ENCODE data around the gene PSEN2. TPM values are rescaled to one million over a fixed set of nuclear protein-coding genes. Genes with fewer than 3 reads are reported as not detected.

The PSEN2 gene
- total and polyA plus RNA-seq, 9 of the 15 experiments (the other 6 are each of a cell fraction or from before 2014, with no cell fraction given): 2.3 to 21.5 (median 13.7) TPM

DNA sequence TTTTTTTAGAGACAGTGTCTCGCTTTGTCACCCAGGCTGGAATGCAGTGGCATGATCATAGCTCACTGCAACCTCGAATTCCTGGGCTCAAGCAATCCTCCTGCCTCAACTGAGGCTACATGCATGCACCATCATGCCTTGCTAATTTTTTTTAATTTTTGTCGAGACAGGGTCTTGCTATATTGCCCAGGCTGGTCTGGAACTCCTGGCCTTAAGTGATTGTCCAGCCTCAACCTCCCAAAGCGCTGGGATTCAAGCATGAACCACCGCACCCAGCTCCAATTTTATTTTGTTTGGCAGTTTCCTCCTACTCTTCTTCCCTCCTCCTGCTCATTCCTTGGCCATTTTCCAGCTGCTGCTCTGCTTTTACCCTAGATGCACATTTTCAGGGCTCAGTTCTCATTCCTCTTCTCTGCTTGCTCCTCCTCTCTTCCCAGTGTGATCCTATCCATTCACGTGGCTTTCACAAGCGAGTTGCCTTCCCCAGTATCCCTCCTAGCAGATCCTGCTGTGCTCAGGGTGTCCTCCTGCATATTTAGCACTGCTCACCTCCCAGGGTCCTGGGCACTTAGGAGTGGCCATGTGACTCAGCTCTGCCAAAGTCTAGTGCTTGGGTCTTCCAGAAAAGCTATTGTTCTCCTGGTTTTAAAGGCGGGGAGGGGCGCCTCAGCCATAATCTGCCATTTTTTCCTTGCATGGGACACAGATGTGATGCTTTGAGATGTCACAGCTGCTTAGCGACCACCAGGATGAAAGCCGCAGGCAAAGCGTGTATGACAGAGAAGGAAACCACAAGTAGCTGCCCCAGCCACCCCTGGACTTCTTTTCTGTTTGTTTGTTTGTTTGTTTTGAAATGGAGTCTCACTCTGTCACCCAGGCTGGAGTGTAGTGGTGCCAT is 33.7 kb downstream of the PSEN2 start (continued):
- TF ChIP-seq, protein P1, sequence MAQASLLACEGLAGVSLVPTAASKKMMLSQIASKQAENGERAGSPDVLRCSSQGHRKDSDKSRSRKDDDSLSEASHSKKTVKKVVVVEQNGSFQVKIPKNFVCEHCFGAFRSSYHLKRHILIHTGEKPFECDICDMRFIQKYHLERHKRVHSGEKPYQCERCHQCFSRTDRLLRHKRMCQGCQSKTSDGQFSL (CRISPR knock-in tag; IDR thresholded peaks at IDR 0.05): no peak
- TF ChIP-seq, protein P1 (tag; IDR thresholded peaks at IDR 0.05): no peak
- TF ChIP-seq DDX20 (tag; IDR thresholded peaks at IDR 0.05; ENCODE audit: low read depth): no peak
- TF ChIP-seq ZNF121 (CRISPR knock-in tag; conservative IDR thresholded peaks at IDR 0.05): peak; percentile 52

DNA sequence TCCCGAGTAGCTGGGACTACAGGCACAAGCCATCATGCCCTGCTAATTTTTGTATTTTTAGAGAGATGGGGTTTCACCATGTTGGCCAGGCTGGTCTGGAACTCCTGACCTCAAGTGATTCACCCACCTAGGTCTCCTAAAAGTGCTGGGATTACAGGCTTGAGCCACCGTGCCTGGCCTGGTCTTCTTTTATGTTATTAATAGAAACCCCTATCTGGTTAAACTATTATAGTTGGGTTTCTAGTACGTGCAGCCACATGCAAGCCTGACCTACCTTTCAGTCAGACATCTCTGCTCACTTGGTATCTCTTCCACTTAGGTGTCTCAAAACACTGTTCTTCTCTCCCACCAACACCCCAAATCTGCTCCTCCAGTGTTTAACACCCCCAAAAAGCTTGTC is 34.4 kb downstream of the PSEN2 start:
- intact Hi-C loops (cut with micrococcal nuclease): no loop called here
- Histone ChIP-seq H3K9ac (ENCODE audit: insufficient read depth in 1 of 2, low read depth in 2 of 2, low read length in 2 of 2) (no peak overlapping the region), H3K4me1 (replicated peaks in 1 of 2; ENCODE audit: control insufficient read depth in 2 of 2, insufficient read depth in 2 of 2, low read length in 2 of 2) (no peaks in the 10 kb centered on the region), H3K27me3 (ENCODE audit: control insufficient read depth in 2 of 2, insufficient read depth in 2 of 2, low read length in 2 of 2) (no peaks in the 10 kb centered on the region), H3K9me3 (replicated peaks; ENCODE audit: control insufficient read depth, insufficient read depth, low read depth, low read length) (no peaks in the 10 kb centered on the region), H3K79me2 (ENCODE audit: control insufficient read depth, insufficient read depth, low read length) (no peaks in the 10 kb centered on the region), H4K20me1 (replicated peaks; ENCODE audit: control insufficient read depth, insufficient read depth, low read length) (no peaks in the 10 kb centered on the region), H2AFZ (ENCODE audit: low read depth, low read length) (no peak overlapping the region), H3K4me3 (no peak overlapping the region), H3K36me3 (ENCODE audit: control insufficient read depth, insufficient read depth, low read length) (peaks cover 6% of the 10 kb centered on the region; the same call in 2 of the 3 replicates), H3K27ac (ENCODE audit: extremely low read depth, low read depth, low read length) (no peak overlapping the region), H3K4me2 (ENCODE audit: insufficient read depth, low read length) (no peak overlapping the region), H3K9me1 (ENCODE audit: control insufficient read depth, insufficient read depth, low read length) (no peaks in the 10 kb centered on the region)
- 54% methylated on average over 3 of the region's 3 CpGs for WGBS (ENCODE audit: insufficient coverage, low coverage, missing lambda C conversion rate)
- no peak for TF ChIP-seq NBN (IDR thresholded peaks at IDR 0.05; ENCODE audit: low read depth)
- TF ChIP-seq ELF1 (tag; IDR thresholded peaks at IDR 0.05): no peak
- TF ChIP-seq ZNF57 (CRISPR knock-in tag; IDR thresholded peaks at IDR 0.05): no peak
- no peak for TF ChIP-seq RBM39 (optimal IDR thresholded peaks at IDR 0.05; ENCODE audit: low read depth, low read length)
- TF ChIP-seq HNRNPL (IDR thresholded peaks at IDR 0.05; ENCODE audit: low read depth, low read length): no peak
- no peak for TF ChIP-seq FOSL1 (tag; conservative IDR thresholded peaks at IDR 0.05)
- no peak for TF ChIP-seq ZNF197 (CRISPR knock-in tag; IDR thresholded peaks at IDR 0.05; ENCODE audit: low read depth)
- TF ChIP-seq NCOA4 (IDR thresholded peaks at IDR 0.05; ENCODE audit: partially characterized antibody): no peak
- TF ChIP-seq NFE2L1 (tag; IDR thresholded peaks at IDR 0.05; ENCODE audit: borderline replicate concordance, low read depth): no peak
- TF ChIP-seq, protein P2, sequence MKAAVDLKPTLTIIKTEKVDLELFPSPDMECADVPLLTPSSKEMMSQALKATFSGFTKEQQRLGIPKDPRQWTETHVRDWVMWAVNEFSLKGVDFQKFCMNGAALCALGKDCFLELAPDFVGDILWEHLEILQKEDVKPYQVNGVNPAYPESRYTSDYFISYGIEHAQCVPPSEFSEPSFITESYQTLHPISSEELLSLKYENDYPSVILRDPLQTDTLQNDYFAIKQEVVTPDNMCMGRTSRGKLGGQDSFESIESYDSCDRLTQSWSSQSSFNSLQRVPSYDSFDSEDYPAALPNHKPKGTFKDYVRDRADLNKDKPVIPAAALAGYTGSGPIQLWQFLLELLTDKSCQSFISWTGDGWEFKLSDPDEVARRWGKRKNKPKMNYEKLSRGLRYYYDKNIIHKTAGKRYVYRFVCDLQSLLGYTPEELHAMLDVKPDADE (conservative IDR thresholded peaks at IDR 0.05; ENCODE audit: control insufficient read depth, low read depth, low read length): no peak
- TF ChIP-seq ZNF239 (CRISPR knock-in tag; IDR thresholded peaks at IDR 0.05): no peak
- no peak for TF ChIP-seq KLF16 (IDR thresholded peaks at IDR 0.05)
- FAIRE-seq: no peak
- ATAC-seq: no peak
- CTCF ChIA-PET (ENCODE audit: low intra/inter-chr PET ratio): no interaction called here
- DNase-seq (ENCODE audit: extremely low read depth in 1 of 4, low spot score in 3 of 4): no peak
- in situ Hi-C loops (cut with MboI): no loop called here
- POLR2A ChIA-PET: interaction anchor here (0.6 to 1.1 kb wide), 3 partner anchors 9 to 716 kb away, joined by 3 read pairs; no protein-coding TSS in a partner anchor
- BruUV-seq (replicated peaks): no TSS peak
